ENCODE measurements around the gene COA8. TPM values are rescaled to one million over a fixed set of nuclear protein-coding genes. Genes with fewer than 3 reads are reported as not detected.
A peak's percentile ranks its signal among the peaks of the same experiment; 100 is the strongest.

COA8 gene
- total and polyA plus RNA-seq, 2 of the 13 experiments (the other 11 are each of a cell fraction or from before 2014, with no cell fraction given): 10.9 to 25.1 TPM

GRCh38 chr14:103628684-103629502 lies 66.1 kb downstream of the COA8 start, which contains the start of gene KLC1 (continued):
- TF ChIP-seq HNF1A (IDR thresholded peaks at IDR 0.05; ENCODE audit: low read depth) (no peak), HNF1A (CRISPR knock-in tag; IDR thresholded peaks at IDR 0.05; ENCODE audit: borderline replicate concordance) (no peak), RBAK (CRISPR knock-in tag; IDR thresholded peaks at IDR 0.05) (no peak), ZNF124 (CRISPR knock-in tag; IDR thresholded peaks at IDR 0.05) (peak; percentile 57; the same call in 1 of the 2 replicates), NCOR1 (IDR thresholded peaks at IDR 0.05; ENCODE audit: borderline replicate concordance, low read length) (no peak; the same call in 1 of the 2 replicates), ZNF292 (CRISPR knock-in tag; IDR thresholded peaks at IDR 0.05; ENCODE audit: borderline replicate concordance, low read depth) (no peak), SOX6 (IDR thresholded peaks at IDR 0.05) (no peak), SOX6 (CRISPR knock-in tag; IDR thresholded peaks at IDR 0.05) (no peak; the same call in 1 of the 2 replicates), CREM (IDR thresholded peaks at IDR 0.05) (peak; percentile 73; the same call in 1 of the 2 replicates), CREM (CRISPR knock-in tag; IDR thresholded peaks at IDR 0.05) (peak; percentile 79), RFX5 (IDR thresholded peaks at IDR 0.05; ENCODE audit: low read depth, low read length) (no peak), IRF9 (CRISPR knock-in tag; IDR thresholded peaks at IDR 0.05; ENCODE audit: borderline replicate concordance) (peak; percentile 81; the same call in 1 of the 2 replicates), SP4 (CRISPR knock-in tag; IDR thresholded peaks at IDR 0.05) (0 out of 2 replicates have a peak, but pooled peaks have one; percentile 19), MTA1 (CRISPR knock-in tag; IDR thresholded peaks at IDR 0.05; ENCODE audit: borderline replicate concordance) (no peak), PRPF4 (IDR thresholded peaks at IDR 0.05; ENCODE audit: low read depth, low read length, poor library complexity, severe bottlenecking) (no peak), ONECUT2 (CRISPR knock-in tag; IDR thresholded peaks at IDR 0.05) (no peak), ZBTB33 (CRISPR knock-in tag; IDR thresholded peaks at IDR 0.05) (no peak), TMF1 (CRISPR knock-in tag; IDR thresholded peaks at IDR 0.05; ENCODE audit: low read depth) (0 out of 2 replicates have a peak, but pooled peaks have one; percentile 31), SMYD3 (CRISPR knock-in tag; IDR thresholded peaks at IDR 0.05) (peak; percentile 59; the same call in 1 of the 2 replicates), ZNF713 (CRISPR knock-in tag; IDR thresholded peaks at IDR 0.05) (peak; percentile 51; the same call in 1 of the 2 replicates), PAX8 (CRISPR knock-in tag; IDR thresholded peaks at IDR 0.05; ENCODE audit: borderline replicate concordance) (no peak), HNRNPL (IDR thresholded peaks at IDR 0.05; ENCODE audit: low read depth, low read length) (no peak), TBX2 (CRISPR knock-in tag; IDR thresholded peaks at IDR 0.05; ENCODE audit: borderline replicate concordance) (no peak), TCF7L2 (IDR thresholded peaks at IDR 0.05; ENCODE audit: low read depth, low read length) (no peak)

All from HepG2 (cell line).